Activated CD8-positive, alpha-beta memory T cell treated with anti-CD3 and anti-CD28 coated beads, Interleukin-2, amount 50 U/mL, for 4 hours (primary cell): ENCODE measurements around the gene CHKB.
"Not testable (repeated sequence)": the region's sequence is repeated elsewhere in the genome, so short reads cannot be mapped to it uniquely, and the experiment has no call there.

Source experiments
- DNase-seq: peaks from one replicate; pipeline ENCODE4 v3.0.0-alpha.2; 2020

The CHKB gene

DNA sequence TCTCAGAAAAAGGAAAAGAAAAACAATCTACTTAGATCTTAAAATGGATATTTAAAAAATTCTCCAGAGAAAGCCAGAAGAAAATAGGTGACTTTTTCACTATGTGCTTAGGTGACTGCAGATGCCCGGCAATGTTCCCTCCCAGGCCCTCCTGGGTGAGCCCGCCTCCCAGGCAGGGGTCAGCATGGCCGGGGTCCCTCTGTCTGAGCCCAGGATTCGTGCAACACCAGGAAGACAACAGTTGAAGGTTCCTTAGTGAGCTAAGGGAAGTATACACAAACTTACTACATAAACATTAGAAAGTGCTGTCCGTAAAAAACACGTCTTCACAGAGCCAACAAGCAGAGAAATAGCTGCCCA, 29.5 kb upstream of the CHKB start:
- DNase-seq: no peak

DNA sequence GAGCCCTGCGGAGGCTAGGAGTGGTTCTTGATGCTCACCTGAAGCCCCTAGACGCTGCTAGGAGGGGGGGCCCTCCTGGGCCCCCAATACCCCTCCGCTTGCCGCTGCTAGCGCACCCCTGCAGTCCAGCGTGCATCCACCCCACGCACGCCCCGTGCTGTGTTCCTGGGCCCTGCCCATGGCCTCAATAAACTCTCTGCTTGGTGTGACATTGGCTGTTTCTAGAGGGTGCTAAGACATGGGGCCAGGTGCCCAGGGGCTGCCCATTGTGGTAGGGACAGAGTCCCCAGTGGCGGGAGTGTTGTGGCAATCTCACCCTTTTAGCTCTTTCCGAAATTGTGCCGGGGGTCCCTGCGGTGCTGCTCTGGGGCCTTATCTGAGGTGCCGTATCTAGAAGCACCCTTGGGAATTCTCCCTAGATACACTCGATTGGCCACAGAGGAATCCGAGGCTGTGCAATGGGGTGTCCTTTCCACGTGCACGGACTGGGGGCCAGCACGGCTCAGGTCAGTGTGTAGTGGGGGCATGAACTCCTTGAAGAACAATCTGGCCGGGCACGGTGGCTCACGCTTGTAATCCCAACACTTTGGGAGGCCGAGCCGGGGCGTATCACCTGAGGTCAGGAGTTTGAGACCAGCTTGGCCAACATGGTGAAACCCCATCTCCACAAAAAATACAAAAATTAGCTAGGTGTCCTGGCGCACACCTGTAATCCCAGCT, 28.9 kb upstream of the CHKB start:
- no peak for DNase-seq

DNA sequence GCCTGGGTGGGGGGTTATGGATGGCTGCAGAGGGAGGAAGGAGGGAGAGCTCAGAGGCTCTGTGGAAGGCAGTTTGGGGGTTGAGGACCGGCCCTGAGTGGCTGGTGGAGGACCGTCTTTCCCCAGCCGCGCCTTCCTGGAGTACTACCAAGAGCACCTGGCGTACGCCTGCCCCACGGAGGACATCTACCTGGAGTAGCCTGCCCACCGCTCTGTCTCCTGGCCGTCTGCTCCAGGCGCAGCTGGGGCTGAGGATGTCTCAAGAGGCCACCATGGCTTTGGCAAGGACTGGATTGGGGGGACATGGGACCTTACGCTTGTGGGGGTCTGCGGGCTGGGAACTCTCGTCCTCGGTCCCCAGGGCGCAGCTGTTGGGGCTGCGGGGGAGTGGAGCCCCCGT, 27.9 kb upstream of the CHKB start:
- no peak for DNase-seq

DNA sequence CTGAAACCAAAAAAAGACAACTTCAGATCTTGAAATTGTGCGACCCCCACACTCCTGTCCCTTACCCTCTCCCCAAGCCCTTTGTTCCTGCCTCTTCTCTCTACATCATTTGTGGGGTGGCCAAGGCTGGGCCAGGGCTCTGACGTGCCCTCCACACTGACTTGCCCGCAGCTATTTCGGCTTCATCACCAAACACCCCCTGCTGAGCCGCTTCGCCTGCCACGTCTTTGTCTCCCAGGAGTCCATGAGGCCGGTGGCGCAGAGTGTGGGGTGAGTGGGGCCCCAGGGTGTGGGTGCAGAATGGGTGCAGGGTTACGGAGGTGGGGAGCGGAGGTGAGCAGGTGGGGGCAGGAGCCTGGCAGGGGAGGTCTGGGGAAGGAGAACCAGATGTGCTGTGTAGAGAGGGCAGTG, 27.4 kb upstream of the CHKB start:
- no peak for DNase-seq

DNA sequence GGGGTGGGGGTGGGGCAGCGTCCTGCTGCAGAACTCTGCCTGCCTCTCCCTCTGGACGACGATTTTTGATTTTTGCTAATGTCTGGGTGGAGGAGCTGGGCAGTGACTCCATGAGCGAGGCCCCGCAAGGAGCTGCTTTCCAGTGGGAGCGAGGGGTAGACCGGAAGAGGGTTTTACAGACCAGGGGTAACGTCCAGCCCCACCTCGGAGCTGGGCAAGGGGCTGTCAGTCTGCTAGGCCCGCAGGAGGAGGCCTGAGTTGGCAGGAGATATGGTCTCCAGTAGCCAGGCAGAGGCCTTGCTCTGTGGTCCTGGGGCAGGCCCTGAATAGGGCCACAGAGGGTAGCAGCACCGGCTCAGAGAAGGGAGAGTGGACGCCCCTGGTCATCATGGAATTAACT, 26.9 kb upstream of the CHKB start:
- DNase-seq: no peak

DNA sequence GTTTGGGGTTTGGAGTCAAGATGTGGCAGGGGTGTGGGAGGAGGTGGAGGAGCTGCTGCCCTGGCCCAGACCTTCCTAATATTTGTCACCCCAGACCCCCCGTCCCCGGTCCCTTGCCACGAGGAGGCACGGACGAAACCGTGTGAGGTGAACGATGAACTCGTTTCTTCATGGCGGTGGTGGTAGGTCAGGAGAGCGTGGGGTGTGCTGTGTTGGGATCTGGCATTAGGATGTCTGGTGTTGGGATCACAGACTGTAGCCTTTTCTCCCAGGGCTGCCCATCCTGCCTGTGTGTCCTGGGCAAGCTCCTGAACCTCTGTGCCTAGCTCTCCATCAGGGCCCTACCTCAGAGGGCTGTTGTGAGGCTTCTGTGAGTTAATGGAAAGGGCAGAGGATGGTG, 26.3 kb upstream of the CHKB start:
- no peak for DNase-seq

DNA sequence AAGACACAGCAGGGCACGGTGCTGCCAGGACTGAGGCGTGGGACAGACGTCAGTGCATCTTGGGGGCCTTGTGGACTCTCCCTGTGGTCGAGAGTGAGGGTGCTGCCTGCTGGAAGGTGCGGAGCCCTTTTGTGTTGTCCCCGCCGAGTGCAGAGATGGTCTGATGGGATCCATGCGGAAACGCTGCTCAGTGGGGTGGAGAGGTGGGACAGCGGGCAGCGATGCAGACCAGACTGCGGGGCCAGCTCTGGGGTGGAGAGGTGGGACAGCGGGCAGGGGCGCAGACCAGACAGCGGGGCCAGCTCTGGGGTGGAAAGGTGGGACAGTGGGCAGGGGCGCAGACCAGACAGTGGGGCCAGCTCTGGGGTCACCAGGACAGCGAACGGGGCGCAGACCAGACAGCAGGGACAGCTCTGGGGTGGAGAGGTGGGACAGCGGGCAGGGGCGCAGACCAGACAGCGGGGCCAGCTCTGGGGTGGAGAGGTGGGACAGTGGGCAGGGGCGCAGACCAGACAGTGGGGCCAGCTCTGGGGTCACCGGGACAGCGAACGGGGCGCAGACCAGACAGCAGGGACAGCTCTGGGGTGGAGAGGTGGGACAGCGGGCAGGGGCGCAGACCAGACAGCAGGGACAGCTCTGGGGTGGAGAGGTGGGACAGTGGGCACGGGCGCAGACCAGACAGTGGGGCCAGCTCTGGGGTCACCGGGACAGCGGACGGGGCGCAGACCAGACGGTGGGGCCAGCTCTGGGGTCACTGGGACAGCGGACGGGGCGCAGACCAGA, 25.6 kb upstream of the CHKB start:
- not testable (repeated sequence) for DNase-seq

DNA sequence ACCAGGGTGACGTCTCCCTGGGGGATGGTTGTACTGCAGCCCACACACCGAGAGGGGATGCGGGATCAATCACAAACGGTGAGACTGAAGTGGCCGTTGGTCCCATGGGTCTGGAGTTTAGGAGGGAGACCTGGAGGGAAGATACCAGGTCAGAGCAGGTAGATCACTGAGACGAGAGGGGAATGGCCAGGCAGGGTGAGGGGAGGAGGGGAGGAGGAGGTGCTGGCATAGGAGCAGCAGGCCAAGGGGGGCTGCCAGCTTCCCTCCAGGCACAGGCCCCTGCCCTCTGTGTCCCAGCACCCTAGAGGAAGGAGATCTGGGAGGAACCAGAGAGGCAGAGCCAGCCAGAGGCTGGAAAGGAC, 25.0 kb upstream of the CHKB start:
- DNase-seq: no peak

DNA sequence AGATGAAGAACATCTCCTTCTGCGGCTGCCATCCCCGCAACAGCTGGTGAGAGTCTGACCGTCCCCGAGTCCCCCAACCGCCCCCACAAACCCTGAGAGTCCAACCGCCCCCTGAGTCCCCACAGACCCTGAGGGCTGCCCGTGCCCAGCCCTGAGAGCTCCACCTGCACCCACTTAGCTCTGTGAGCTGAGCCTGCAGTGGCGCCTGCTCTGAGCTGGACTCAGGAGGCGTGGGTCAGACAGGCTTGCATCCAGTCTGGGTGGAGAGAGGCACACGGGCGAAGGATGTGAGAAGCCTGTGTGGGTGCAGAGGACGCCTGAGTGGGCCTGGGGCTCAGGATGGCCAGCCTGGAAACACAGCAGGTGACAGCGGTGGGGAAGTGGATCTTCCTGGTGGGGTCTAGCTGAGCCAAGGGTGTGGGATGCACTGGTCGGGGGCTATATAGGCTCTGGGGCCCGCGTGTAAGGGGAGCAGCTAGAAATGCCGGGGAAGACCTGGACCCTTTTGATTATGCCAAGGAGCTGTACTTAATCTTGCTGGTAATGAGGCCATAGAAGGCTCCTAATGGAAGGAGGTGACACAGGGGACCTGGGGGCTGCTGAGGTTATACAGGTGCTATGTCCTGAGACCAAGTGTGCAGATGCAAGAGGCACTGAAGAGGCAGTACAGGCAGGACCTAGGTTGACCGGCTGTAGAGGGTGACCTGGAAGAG, 24.5 kb upstream of the CHKB start:
- DNase-seq: no peak

DNA sequence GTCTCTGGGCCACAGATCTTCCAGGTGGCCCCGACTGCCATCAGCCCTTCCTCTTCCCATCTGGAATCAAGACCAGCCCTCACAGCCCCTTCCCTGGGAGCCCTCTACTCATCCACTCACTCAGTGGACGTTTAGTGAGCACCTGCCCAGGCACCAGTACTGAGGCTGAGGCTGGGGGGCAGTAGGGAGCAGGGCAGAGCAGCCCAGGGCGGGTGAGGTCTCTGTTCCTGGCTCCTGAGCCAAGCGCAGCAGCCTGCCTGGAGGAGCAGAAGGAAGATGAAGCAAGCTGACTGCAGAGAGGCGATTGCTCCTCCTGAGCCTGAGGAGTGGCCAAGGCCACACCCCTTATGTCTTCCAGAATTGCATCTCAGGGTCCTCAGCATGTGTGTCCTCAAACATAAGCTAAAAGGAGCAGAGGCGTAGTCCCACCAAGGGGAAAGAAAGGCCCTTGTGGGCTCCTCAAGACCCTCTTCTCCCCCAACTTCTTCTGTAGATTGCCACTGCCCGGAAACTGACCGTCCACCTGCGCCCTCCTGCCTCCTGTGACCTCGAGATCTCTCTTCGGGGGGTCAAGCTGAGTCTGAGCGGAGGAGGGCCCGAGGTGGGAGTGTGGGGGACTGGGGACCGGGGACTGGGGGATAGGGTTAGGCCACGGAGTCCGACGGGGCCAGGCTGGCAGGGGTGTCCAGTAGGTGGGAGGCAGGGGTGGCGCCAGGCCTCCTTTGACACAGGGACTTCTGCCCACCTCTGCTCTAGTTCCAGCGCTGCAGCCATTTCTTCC, 23.7 kb upstream of the CHKB start:
- DNase-seq: no peak

DNA sequence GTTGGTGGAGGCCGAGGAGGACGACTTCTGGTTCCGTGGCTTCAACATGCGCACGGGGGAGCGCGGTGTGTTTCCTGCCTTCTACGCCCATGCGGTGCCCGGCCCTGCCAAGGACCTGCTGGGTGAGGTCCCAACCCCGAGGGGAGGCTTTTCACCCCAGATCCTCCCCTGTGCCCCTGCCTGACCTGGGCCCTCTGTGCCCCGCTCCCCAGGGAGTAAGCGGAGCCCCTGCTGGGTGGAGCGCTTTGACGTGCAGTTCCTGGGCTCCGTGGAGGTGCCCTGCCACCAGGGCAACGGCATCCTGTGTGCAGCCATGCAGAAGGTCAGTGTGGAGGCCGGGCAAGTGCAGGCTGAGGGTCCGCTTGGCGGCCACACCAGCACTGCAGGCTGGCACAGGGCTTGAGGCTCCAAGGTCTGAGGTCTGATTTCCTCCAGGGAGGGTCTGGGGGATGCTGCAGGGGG, 23.0 kb upstream of the CHKB start:
- no peak for DNase-seq

DNA sequence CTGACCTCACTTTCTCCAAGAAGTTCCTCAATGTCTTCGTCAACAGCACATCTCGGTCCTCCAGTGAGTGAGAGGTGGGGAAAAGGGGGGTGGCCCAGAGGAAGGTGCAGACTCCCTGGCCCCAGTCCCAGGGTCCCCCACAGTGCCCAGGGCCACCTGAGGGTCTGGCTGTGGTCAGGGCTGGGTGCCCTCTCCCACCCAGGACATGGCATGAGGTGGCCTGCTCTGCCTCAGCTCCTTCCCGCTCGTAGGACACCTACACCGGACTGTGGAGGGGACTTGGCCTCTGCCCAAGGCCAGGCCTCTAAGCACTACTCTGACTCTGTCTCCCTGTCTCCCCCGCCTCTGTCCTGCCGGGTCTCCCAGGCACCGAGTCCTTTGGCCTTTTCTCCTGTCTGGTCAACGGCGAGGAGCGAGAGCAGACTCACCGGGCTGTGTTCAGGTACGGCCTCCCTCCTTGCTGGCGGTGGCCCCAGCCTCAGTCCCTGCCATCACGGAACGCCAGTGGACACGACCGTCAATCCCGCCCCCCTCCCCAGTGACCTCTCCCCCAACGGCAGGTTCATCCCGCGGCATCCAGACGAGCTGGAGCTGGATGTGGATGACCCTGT, 22.5 kb upstream of the CHKB start:
- DNase-seq: no peak

DNA sequence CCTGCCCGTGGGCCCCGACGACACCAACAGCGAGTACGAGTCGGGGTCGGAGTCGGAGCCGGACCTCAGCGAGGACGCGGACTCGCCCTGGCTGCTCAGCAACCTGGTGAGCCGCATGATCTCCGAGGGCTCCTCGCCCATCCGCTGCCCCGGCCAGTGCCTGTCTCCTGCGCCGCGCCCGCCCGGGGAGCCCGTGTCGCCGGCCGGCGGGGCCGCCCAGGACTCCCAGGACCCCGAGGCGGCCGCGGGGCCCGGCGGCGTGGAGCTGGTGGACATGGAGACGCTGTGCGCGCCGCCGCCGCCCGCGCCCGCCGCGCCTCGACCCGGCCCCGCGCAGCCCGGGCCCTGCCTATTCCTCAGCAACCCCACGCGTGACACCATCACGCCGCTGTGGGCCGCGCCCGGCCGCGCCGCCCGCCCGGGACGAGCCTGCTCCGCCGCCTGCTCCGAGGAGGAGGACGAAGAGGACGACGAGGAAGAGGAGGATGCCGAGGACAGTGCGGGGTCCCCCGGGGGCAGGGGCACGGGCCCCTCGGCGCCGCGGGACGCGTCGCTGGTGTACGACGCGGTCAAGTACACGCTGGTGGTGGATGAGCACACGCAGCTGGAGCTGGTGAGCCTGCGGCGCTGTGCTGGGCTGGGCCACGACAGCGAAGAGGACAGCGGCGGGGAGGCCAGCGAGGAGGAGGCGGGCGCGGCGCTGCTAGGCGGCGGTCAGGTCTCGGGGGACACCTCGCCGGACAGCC, 21.8 kb upstream of the CHKB start:
- no peak for DNase-seq

DNA sequence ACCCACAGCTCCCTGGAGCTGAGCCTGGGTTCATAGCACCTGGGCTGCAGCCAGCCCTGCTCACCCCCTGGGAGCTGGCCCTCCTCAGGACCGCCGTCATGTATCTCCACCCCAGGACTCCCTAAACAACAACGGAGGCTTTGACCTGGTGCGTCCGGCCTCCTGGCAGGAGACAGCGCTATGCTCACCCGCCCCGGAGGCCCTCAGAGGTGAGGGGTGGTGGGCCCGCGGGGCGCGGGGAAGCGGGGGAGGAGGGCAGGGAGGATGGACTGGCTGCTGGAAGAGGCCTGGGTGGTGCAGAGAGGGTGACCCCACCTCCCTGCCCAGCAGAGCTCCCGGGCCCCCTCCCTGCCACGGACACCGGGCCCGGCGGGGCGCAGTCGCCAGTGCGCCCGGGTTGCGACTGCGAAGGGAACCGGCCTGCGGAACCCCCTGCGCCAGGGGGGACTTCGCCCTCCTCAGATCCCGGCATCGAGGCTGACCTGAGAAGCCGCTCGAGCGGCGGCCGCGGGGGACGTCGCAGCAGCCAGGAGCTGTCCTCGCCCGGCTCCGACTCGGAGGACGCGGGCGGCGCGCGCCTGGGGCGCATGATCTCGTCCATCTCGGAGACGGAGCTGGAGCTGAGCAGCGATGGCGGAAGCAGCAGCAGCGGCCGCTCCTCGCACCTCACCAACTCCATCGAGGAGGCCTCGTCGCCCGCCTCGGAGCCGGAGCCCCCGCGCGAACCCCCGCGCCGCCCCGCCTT, 21.0 kb upstream of the CHKB start:
- no peak for DNase-seq

DNA sequence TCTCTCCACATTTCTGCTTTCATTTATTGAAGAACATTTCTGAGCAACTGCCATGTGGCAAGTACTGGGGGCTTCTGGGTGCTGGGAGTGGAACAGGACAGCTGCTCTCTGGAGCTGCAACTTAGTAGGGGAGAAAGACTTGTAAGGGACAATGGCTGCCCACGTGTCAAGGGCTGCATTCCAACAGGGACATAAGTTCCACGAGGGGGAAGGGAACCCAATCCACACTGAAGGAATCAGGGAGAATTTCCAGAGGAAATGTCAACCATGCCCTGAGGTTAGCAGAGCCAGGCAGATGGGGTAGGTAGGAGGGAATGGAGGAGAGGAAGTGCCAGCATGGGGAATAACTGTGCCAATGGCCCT, 19.7 kb upstream of the CHKB start:
- no peak for DNase-seq

DNA sequence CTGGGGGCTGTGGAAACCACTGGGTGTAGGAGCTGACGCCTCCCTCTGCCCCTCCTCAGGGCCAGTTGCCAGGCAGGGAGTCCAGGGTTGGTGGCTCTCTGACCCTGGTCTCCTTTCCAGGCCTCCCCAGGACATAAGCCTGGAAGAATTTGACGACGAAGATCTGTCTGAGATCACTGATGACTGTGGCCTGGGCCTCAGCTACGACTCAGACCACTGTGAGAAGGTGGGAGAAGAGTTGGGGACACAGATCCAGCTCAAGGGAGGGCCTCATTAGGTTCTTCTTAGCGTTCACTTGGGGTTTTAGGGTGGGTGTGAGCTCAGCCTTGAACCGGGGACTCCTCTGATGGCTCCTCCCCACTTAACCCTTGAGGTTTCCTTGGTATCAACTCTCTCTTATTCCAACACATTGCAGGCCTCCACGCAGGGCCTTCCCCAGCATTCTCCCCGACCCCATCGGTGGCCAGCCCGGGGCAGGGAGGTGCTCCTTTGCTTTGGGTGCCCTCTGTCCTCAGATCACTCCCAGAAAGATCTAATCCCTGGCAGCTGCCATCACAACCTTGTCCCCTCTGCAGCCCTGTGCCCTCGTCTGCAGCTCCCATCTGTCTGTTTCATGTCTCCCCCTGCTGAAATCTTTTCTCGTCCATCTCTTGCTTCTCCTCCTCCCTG, 19.2 kb upstream of the CHKB start:
- no peak for DNase-seq

DNA sequence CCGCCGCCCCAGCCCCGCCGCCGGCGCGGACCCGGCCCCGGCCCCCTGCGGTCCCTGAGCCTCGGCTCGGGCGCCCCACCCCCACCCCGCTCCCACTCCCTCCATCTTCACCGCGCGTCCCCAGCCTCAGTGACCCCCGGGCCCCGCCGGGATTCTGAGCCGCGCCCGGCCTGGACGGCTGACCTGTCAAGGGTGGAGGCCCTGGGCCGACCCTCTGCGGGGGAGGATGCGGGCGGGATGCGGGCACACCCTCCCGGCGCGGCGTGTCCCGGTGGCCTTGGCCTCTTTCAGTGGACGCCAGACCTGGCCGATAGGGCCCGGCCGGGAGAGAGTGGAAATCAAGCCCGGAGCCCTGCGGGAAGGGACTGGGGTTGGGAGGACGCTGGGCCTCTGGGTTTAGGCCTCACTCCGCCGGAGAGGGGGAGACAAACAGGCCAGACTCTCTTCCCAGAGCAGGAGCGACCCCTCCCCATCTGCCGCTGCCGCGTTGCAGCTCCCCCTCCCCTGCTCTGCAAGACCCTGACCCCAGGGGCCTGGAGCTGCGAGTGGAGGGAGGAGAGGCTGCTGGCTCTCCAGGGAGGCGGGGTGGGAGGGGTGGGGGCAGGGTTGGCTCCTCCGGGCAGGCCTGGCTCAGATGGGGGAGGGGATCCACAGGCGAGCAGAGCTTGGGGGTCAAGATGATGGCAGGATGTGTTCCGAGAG, 18.5 kb upstream of the CHKB start:
- DNase-seq: no peak

DNA sequence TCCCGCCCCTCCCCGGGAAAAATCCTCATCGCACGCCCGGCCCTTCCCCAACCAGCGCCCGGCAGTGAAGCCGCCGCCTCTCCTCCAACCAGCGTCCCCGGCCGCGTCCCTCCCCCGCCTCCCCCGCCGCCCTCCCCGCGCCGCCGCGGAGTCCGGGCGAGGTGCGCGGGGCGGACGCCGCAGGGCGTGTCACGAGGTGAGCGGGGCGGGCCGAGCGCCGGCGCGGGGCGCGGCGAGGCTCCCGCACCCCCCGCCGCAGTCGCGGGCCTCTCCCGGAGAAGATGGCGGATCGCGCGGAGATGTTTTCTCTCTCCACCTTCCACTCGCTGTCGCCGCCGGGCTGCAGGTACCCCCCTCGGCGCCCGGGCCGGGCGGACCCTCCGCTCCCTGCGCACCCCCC, 17.9 kb upstream of the CHKB start, which contains the start of gene MAPK8IP2:
TSS of gene MAPK8IP2 (plus strand) at position 256 of the 400 bp plus-strand sequence. CDS start at position 282, 26 bp downstream.
- DNase-seq: no peak

DNA sequence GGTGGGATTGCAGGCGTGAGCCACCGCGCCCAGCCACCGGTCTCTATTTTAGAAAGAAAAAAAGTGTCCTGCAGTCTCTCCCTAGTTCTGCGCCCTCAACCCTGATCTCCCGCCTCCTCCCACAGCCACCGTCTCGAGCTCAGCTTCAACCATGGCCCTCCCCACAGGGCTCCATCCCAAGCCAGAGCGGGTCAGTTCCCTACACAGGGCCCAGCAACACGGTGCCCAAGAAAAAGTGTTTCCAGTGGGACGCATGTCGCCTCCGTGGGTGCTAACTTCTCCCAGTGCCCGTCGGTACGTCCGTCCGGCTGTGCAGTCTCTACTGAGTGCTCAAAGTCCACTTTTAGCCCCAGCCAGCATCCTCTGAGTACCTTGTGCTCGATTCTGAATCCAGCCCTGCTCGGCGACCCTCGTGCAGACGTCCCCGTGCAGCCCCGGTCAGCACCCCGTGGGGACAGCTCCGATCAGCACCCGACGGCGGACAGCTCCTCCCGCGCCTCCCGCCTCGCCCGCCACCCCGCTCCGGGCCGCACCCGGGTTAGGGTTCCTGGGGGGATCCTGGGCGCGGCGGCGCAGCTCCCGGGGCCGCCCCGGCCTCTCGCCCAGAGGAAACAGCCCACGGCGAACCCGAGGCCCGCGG, 17.3 kb upstream of the CHKB start:
- DNase-seq: peak; percentile 64
